ENCODE measurements around the gene PRAMEF11.

The PRAMEF11 gene

DNA sequence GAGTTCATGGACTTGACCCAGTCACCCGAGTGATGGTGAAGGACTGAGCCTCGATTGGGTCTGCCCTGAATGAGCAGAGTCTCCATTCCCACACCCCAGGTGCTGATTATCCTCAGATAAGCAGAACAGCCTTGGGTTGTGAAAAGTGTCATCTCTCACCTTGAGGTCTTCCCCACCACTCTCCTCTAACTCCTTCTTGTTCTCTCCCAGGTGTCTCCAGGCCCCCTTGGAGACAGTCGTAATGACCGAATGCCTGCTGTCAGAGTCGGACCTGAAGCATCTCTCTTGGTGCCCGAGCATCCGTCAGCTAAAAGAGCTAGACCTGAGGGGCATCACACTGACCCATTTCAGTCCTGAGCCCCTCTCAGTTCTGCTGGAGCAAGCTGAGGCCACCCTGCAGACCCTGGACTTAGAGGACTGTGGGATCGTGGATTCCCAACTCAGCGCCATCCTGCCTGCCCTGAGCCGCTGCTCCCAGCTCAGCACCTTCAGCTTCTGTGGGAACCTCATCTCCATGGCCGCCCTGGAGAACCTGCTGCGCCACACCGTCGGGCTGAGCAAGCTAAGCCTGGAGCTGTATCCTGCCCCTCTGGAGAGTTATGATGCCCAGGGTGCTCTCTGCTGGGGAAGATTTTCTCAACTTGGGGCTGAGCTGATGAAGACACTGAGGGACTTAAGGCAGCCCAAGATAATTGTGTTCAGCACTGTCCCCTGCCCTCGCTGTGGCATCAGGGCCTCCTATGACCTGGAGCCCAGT lies 54.2 kb downstream of the PRAMEF11 start:
- TF ChIP-seq, protein P1, sequence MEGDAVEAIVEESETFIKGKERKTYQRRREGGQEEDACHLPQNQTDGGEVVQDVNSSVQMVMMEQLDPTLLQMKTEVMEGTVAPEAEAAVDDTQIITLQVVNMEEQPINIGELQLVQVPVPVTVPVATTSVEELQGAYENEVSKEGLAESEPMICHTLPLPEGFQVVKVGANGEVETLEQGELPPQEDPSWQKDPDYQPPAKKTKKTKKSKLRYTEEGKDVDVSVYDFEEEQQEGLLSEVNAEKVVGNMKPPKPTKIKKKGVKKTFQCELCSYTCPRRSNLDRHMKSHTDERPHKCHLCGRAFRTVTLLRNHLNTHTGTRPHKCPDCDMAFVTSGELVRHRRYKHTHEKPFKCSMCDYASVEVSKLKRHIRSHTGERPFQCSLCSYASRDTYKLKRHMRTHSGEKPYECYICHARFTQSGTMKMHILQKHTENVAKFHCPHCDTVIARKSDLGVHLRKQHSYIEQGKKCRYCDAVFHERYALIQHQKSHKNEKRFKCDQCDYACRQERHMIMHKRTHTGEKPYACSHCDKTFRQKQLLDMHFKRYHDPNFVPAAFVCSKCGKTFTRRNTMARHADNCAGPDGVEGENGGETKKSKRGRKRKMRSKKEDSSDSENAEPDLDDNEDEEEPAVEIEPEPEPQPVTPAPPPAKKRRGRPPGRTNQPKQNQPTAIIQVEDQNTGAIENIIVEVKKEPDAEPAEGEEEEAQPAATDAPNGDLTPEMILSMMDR (conservative IDR thresholded peaks at IDR 0.05; ENCODE audit: low read depth): no peak
- H3K27ac ChIP-seq: no peak overlapping the region
- ChIA-PET CTCF (no interaction called here), POLR2A (ENCODE audit: low non-redundant PET) (no interaction called here)
- no peak for DNase-seq (ENCODE audit: low spot score)

DNA sequence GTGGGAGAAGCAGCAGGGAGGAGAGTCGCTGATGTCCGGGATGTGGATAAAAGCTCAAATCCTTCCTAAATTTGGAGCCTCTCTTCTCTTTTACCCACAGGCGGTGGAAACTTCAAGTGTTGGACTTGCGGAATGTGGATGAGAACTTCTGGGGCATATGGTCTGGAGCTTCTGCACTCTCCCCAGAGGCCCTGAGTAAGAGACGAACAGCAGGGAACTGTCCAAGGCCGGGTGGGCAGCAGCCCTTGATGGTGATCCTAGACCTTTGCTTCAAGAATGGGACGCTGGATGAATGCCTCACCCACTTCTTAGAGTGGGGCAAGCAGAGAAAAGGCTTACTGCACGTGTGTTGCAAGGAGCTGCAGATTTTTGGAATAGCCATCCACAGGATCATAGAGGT lies 55.8 kb downstream of the PRAMEF11 start:
- TF ChIP-seq, protein P1 (conservative IDR thresholded peaks at IDR 0.05; ENCODE audit: low read depth): no peak
- ChIA-PET POLR2A (ENCODE audit: low non-redundant PET) (no interaction called here), CTCF (no interaction called here)
- no peak for DNase-seq (ENCODE audit: low spot score)
- H3K27ac ChIP-seq: no peak overlapping the region

DNA sequence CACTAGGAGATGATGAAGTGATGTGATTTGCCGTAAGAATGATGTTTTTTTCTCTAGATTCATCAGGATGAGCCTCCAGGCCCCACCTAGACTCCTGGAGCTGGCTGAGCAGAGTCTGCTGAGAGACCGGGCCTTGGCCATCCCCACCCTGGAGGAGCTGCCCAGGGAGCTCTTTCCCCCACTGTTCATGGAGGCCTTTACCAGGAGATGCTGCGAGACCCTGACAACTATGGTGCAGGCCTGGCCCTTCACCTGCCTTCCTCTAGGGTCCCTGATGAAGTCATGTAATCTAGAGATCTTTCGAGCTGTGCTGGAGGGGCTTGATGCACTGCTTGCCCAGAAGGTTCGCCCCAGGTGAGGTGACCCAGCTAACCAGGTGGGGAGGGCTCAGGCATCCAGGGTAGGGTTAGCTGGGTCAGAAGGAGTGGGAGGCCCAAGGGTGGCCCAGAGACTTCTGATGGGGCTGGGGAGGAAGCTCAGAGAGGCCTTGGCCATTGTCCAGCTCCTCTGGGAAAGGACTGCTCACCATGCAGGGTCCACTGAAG lies 56.3 kb downstream of the PRAMEF11 start:
- DNase-seq (ENCODE audit: low spot score): no peak
- TF ChIP-seq, protein P1 (conservative IDR thresholded peaks at IDR 0.05; ENCODE audit: low read depth): no peak
- CTCF ChIA-PET: no interaction called here
- POLR2A ChIA-PET (ENCODE audit: low non-redundant PET): no interaction called here
- H3K27ac ChIP-seq: no peak overlapping the region

All from RWPE1 (cell line).